ENCODE results near the gene UBN1.
A peak's percentile ranks its signal among the peaks of the same experiment; 100 is the strongest.

Gene UBN1, protein sequence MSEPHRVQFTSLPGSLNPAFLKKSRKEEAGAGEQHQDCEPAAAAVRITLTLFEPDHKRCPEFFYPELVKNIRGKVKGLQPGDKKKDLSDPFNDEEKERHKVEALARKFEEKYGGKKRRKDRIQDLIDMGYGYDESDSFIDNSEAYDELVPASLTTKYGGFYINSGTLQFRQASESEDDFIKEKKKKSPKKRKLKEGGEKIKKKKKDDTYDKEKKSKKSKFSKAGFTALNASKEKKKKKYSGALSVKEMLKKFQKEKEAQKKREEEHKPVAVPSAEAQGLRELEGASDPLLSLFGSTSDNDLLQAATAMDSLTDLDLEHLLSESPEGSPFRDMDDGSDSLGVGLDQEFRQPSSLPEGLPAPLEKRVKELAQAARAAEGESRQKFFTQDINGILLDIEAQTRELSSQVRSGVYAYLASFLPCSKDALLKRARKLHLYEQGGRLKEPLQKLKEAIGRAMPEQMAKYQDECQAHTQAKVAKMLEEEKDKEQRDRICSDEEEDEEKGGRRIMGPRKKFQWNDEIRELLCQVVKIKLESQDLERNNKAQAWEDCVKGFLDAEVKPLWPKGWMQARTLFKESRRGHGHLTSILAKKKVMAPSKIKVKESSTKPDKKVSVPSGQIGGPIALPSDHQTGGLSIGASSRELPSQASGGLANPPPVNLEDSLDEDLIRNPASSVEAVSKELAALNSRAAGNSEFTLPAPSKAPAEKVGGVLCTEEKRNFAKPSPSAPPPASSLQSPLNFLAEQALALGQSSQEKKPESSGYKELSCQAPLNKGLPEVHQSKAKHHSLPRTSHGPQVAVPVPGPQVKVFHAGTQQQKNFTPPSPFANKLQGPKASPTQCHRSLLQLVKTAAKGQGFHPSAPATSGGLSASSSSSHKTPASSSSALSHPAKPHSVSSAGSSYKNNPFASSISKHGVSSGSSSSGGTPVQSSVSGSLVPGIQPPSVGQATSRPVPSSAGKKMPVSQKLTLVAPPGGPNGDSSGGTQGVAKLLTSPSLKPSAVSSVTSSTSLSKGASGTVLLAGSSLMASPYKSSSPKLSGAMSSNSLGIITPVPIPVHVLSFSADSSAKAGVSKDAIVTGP (N-terminal part only)

DNA sequence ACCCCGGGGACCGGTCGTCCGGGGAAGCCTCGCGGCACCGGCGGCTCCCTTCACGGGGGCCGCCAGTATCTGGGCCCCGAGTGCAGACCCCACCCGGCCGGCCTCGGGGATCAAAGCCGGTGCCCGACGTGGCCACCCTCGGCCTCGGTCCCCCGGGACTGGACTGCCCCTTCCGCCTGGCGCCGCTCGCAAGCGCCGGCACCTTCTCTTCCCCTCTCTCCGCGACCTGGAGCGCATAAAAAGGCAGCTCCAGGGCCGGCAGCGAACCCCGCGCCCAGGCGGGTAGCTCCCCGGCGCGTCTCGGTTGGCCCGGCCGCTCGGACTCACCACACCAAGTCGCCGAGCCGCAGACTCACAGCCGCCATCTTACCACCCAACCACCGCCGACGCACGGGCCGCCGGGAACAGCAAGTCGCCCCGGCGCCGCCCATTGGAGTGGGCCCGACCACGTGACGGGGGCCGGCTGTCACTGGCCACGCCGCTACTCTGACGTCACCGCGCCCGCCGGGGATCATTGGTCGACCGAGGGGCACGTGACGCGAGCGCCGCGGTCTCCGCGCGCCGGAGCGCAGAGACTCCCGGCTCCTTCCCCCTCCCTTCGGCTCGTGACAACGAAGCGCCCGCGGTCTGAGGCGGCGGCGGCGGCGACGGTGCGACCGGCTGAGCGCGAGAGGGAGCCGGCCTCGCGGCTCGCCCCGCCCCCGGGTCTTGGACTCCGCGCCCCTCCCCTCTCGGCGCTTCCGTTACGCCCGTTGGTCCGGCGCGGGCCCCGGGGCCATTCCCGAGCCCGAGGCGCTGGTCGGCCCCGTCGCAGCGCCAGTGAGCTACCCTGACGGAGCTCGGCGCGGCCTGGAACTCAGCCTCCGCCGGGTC is at the start of gene UBN1, which contains the start of gene GLYR1:
Gene UBN1, plus strand, starts transcription at position 581 of the 873 bp plus-strand sequence. CDS start 5,437 bp downstream, outside the sequence.
Gene GLYR1, minus strand, starts transcription at position 388 of the 873 bp plus-strand sequence. Its CDS starts 23 bp downstream, at position 365.
- DNase-seq = peak; percentile 96

DNA sequence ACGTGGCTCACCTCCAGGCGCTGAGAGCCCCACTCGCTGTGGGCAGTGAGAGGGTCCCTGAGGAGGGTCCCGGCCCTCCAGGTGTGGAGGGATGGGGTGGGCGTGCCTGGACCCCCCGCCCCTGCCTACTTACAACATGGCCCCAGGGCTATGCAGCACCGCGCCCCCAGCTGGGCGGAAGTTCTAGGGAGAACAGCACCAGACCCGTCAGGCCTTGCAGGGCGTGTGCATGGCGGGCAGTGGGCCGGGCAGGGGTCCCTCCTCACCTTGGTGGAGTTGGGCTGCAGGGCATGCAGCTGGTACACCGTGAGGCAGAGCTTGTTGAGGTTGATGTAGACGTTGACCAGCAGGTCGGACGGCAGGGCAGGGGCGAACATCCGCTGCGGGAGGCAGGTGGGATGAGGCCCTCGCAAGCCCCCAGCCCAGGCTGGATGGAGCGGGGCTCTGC is 49.5 kb upstream of the UBN1 start:
- no peak for DNase-seq

DNA sequence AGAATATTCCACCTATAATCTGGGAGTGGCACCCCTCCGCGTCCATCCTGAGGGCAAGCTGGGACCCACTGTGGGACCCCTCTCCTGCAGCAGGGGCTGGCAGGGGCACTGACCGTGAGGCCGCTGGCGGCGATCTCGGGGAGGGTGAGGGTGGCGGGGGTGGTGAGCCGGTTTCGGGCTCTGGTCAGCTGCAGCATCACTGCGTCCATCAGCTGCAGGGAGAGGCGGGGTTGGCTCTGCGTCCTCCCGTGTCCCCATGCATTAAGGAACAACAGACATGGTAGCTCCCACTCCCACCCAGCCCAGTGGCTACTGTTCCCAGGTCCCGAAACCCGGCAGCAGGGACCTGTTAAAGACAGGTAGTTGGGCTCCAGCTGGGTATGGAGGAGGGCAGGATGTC is 48.8 kb upstream of the UBN1 start:
- no peak for DNase-seq

DNA sequence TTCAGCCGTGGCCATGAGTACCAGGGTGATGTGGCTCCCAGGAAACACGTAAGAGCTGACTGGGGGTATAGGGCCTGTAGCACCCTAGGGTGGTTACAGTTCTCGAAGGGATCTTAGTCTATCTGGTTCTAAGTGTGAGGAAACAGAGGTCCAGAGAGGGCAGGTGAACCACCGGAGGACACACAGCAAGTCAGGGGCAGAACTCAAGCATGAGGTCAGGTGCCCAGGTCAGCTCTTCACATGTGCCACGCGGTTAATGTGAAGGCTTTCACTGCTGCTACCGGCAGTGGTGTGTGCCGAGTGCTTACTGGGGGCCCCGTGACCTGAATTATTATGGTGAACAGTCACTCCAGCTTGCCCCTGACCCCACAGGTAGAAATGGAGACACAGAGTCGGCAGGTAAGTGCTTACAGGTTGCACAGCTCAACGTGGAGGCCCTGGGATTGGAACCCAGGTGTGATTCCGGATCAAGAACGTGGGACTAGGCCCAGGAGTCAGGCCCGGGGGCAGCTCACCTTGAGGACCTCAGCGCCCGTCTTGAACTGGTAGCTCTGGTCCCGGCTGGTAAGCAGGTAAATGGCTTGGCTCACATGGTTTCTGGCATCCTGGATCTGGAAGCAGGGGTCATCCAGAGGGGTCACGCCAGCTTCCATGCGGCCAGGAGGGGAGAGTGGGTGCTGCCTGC is 48.0 kb upstream of the UBN1 start:
- no peak for DNase-seq

DNA sequence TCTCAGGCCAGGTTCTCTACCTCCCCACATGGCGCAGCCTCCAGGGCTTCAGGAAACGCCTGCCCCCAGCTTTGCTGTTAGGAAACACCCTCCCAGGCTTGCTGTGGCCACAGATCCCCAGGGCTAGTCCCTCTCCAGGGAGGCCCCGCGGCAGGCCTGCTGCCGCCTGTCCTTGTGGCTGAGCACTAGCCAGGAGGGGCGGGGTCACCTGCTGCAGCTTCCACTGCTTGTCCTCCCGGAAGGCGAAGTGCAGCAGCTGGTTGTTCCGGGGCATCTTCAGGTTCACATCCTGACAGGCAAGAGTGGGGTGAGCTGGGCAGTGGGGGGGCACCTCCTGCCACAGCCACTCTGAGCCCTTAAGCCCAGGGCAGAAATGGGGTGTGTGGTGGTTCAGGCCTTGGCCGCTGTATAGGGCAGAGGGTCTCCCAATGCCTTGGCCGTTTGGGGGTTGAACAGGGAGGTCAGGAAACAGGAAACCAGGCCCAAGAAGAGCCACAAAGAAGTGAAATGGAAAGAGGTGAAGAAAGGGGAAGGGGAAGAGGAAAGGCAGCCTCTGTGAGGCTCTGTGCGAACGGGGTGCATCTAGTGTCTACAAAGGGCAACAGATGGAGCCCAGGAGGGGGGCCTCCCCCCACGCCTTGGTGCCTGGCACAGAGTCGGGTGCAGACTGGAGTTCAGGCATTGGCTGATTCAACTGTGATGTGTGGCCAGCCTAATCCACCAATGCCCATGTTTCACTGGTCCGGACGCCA is 46.8 kb upstream of the UBN1 start:
- DNase-seq = peak; percentile 83

DNA sequence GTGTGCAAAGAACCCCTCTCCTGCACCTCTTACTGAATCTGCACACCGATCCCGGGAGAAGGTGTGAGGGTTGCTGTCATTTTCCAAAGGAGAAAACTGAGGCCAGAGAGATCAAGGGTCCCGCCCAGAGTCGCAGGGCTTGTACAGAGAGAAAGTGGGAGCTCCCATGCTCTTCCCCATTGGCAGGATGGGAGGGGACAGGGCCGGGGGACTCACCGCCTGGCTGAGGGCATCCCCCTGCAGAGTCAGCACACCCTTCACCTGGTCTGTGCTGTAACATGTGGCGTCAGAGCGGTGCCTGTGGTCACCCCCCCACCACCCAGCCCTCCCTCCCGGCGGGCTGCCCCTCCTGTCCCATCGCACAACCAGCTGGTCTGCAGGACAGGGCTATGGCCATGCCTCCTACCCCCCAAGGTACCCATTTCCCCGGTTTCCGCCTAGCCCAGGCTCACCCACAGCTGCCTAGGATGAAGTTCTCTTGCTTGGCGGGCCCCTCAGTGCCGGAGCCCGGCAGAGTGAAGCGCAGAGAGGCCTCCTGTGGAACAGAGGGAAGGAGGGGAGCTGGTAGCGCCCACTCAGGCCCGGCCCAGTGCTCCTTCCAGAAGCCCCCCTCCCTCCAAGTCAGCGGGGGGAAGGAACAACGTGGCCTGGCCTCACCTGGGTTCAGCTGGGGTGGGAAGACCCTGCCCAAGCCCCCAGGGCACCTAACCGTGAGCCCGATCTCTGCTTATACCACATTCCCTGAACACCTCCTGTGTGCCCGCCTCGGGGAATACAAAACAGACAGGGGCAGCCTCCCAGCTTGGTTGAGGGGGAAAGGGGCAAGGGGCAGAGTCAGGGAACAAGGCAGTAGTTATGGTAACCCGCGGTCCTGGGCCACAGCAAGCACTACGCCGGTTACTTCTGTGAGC is 46.0 kb upstream of the UBN1 start:
- no peak for DNase-seq

DNA sequence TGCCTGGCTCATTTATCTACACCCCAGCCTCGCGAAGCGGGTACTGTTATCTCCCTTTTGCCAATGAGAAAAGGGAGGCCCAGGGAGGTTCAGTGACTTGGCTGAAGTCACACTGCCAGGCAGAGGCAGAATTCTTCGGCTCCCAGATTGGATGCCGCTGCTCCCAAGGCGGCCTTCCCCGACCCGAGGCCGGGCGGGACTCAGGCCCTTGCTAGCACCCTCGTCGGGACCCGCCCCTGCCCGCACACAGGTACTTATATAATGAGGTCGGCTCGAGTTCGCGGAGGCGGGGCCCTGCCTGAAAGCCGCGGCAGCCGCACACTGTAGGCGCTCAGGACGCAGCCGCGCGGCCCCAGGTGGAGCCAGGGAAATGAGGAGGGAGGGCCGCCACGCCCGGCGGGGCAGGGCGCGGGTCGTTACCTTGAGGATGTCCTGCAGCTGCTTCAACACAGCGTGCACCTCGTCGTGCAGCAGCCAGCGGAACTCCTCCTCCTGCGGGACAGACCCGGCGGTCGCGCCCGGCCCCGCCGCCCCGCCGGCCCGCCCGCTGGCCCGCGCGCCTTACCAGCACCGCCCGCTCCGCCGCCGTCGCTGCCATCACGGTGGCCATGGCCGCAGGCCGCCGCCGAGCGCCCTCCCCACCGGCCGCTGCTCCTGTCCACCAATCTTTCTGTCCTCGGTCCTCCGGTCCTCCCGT is 45.2 kb upstream of the UBN1 start, which contains the start of gene ROGDI:
Gene ROGDI, minus strand, starts transcription at position 672 of the 697 bp plus-strand sequence. Its CDS starts 62 bp downstream, at position 610.
- DNase-seq = peak; percentile 47

DNA sequence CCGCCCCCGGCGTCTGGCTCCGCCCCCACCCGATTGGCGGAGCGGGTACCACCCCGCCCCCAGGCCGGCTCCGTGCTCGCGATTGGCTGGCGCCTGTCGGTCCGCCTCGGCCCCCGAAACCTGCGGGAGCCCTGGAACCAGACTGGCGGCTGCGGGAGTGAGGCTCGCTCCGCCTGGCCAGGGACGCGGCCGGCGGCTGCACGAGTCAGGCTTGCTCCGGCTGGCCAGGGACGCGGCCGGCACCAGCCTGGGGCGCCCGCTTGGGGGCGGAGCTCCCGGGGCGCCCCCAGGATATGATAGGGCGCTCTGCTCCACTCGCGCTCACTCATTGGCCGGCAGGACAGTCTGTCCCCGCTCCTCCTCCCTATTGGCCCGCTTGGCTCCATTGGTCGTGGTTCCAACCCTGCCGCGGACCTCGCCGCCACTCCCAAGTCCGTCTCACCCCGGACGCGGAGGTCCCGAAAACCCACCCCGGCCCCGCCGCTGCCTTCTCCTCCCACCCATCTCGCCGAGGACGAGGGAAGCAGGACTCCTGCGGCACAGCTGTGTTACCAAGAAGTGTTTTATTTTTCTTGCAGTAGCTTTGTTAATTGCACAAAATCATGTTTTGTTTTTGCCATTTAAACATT is 44.5 kb upstream of the UBN1 start:
- peak; percentile 97 for DNase-seq

DNA sequence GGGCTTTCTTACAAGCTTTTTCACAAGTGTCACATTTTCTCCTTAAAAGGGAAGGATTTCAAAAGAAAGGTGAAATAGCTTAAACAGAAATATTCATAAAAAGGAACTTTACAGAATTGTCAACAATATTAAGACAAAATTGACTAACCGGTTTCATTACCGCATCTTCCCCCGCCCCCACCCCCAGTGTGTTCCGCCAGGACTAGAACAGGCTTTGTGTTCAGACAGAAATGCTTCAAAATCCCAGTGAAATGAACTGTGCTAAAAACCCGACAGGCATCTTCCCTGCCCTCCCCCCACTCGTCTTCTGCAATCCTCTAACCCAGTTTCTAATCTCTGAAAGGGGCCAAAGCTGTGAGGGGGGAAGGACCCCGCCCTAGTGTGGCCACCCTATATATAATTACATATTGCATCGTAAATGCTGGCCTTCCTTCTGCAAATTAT is 43.9 kb upstream of the UBN1 start:
- peak; percentile 32 for DNase-seq

DNA sequence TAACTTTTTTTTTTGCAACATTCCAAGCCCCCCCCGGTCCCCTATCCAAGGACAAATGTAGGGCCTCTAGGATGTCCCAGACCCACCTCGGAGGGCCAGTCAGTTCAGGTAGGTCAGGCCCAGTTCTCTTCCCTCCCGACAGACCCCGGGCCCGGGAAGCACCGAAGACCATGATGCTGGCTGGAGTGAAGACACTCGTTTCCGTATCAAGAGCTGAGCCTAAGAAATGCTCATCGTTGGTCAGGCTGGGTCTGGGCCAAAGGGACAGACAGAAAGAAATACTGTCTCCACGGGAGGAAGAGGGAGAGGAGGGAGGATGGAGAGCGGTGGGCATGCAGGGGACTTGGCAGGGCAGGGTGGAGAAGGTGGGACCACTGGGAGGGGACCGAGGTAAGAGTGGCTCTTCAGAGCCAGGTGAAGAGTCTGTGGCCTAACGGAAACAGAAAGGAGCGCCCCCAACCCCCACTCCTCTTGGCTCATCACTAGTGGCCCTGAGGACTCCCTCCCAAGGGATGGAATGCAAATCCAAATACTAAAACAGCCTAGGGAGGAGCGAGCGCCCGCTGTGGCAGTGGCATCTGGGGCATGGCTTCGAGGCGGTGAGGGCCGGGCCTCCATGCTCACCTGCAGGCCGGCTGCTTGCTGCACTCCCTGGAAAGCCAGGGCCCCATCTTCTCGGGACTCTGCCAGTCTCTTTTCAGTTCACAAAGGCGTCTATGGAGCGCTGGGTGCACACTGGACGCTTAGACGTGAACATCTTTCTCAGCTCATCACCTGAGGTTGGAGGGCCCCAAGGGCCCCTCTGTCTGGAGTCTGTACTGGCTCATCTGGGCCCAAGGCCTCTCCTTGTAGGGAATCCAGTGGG is 43.2 kb upstream of the UBN1 start:
- DNase-seq = no peak

DNA sequence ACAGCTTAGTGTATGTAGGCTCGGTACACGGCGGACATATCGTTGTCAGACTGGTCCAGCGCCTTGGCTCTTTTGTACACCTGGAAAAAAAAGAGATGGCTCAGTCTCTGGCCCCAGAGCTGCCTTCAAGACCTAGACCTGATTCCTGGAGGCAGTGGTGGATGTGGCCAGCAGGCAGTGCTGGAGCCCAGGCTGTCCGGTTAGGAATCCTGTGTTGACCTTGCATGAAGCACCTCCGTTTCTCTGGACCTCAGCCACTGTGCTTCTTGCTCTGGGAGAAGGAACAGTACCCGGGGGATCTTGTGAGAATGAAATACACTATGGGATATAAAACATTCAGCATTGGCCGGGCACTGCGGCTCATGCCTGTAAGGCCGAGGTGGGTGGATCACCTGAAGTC is 42.0 kb upstream of the UBN1 start:
- no peak for DNase-seq

DNA sequence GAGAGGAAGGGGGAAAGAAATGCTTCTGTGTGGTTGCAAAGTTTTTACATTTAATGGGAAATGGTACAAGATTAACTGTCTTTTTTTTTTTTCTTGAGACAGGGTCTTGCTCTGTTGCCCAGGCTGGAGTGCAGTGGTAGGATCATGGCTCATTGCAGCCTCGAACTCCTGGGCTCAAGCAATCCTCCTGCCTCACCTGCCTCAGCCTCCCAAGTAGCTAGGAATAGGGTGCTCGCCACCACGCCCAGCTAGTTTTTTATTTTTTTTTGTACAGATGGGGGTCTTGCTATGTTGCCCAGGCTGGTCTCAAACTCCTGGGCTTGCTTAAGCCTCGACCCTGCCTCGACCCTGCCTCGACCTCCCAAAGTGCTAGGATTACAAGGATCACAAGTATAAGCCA is 41.0 kb upstream of the UBN1 start:
- no peak for DNase-seq

DNA sequence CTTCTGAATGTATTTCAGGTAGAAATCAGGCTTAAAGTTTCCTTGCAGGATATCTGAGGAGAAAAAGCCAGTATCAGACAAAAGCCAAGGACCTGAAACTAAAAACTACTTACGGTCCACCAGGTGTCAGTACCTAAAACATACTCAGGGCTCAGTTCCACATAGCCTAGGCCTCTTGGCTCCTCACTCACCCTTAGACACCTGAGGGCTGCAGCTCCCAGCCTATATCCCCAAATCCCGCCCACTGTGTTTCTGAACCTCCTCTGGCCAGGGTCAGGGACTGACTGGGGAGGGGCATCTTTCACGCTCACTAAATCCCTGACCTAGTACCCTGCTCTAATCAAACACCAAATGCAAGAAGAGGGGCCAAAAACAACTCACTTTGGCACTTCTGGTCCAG is 36.0 kb upstream of the UBN1 start:
- DNase-seq = no peak

DNA sequence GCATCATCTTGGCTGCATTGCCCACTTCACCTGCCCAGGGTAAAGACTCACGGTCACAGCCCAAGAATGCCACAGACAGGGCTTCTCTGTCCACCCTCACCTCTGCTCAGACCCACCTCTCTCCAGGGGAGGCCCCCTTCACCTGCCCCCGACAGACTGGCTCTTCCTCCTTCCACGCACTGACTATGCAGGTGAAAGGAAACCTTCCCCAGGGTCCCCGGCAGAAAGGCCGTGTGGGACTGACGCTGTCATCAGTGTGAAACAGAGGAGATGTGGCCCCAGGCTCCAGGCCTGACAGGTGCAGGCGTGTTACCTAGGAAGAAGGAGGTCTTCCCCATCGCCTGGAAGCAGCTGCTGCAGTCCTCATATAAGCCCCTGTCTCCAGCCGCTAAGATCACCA is 35.5 kb upstream of the UBN1 start:
- no peak for DNase-seq

DNA sequence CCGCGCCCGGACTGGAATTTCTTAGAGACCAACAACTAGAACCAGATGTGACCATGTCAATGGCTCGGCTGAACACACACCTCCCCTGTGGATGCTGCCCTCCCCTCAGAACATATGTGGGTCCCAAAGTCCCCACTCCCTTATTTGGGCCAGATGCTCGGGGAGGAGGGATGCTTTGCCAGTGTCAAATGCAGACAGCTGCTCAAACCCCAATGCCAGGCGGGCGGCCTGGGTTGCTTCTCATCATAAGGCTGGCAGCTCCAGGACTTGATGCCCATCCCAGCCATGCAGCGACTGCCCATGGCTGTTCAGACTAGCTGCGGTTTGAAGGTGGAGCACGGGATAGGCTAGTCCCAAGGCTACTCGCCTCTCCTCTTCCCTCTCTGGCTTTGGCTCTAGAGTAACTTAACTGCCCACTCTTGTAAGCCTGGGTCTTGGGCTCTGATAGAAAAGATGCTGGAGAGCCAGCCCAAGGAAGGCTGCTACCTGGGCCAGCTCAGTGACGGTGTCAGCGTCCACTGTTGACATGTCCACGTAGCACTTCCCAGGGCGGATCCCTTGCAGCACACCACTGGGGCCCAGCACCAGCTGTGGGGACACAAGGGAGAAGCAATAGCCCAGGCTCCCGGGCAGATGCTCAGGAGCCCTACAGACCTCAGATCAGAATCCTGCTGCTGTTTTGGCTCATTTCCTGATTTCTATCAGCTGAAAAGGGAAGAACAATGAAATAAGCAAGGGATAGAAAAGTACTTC is 33.9 kb upstream of the UBN1 start:
- DNase-seq = no peak

DNA sequence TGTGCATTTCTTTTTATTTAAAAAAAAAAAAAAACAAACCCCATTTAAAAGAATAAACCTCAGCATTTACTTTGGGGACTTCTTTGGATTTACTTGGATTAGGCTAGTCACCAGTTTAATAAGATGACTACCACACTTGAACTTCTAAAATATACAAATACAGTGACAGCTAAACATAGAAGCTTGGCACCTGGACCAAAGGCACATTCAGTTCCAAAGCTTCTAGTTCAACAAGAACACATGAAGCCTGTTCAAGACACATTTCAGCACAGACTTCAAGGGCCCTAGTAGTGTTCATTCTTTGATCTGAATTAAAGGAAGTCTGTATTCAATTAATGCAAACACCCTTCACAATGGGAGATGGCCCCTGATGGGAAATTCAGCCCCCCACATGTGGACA is 33.2 kb upstream of the UBN1 start:
- no peak for DNase-seq

Data from midbrain (tissue), 1 donor.